ENCODE results near the gene SDK1. TPM values are rescaled to one million over a fixed set of nuclear protein-coding genes. Genes with fewer than 3 reads are reported as not detected.

SDK1 gene
- total and polyA plus RNA-seq, 4 experiments from 2014 or later = 0.06 to 0.26 TPM; not detected in 2

GRCh38 chr7:4020086-4020485 is 719.0 kb downstream of the SDK1 start:
- H3K4me1 ChIP-seq (ENCODE audit: insufficient read depth, low read length) = no peaks in the 10 kb centered on the region
- intact Hi-C loops (cut with micrococcal nuclease) = no loop called here
- ChIA-PET POLR2A (ENCODE audit: partially characterized antibody) (no interaction called here), CTCF (ENCODE audit: partially characterized antibody) (no interaction called here)
- Mint-ChIP-seq H3K27ac (no peak overlapping the region), H3K36me3 (no peaks in the 10 kb centered on the region), H3K4me1 (no peaks in the 10 kb centered on the region), H3K9me3 (peaks cover 2 to 11% (median 6%) of the 10 kb centered on the region in 8 donors), H3K4me3 (no peak overlapping the region), H3K27me3 (peaks cover 0 to 7% of the 10 kb centered on the region in 2 donors)
- no peaks in the 10 kb centered on the region for H3K9me3 ChIP-seq (ENCODE audit: control insufficient read depth in 1 of 2, low read length in 2 of 2)
- no peaks in the 10 kb centered on the region for H3K36me3 ChIP-seq (ENCODE audit: insufficient read depth, low read length)
- H3K27ac ChIP-seq (ENCODE audit: low read depth, low read length) = no peak overlapping the region
- H3K27me3 ChIP-seq (ENCODE audit: insufficient read depth, low read length) = no peaks in the 10 kb centered on the region
- DNase-seq = no peak
- no peak overlapping the region for H3K4me3 ChIP-seq (ENCODE audit: low read length in 2 of 2)

- Histone ChIP-seq H3K27me3 (ENCODE audit: insufficient read depth, low read length) (no peaks in the 10 kb centered on the region), H3K4me1 (ENCODE audit: insufficient read depth, low read length) (no peaks in the 10 kb centered on the region), H3K9me3 (ENCODE audit: control insufficient read depth in 1 of 2, low read length in 2 of 2) (no peaks in the 10 kb centered on the region), H3K36me3 (ENCODE audit: insufficient read depth, low read length) (no peaks in the 10 kb centered on the region), H3K27ac (ENCODE audit: low read depth, low read length) (no peak overlapping the region), H3K4me3 (ENCODE audit: low read length in 2 of 2) (no peak overlapping the region)
- Mint-ChIP-seq H3K27me3 (peaks cover 0 to 5% of the 10 kb centered on the region in 2 donors), H3K4me1 (no peaks in the 10 kb centered on the region), H3K36me3 (no peaks in the 10 kb centered on the region), H3K27ac (no peak overlapping the region), H3K9me3 (peaks cover 2 to 11% (median 6%) of the 10 kb centered on the region in 8 donors), H3K4me3 (no peak overlapping the region)
- no peak for DNase-seq
- CTCF ChIA-PET (ENCODE audit: partially characterized antibody) = no interaction called here
- intact Hi-C loops (cut with micrococcal nuclease) = no loop called here
- POLR2A ChIA-PET (ENCODE audit: partially characterized antibody) = no interaction called here
These were observed 720.4 kb downstream of the SDK1 start for GRCh38 chr7:4021413-4021812.

DNA sequence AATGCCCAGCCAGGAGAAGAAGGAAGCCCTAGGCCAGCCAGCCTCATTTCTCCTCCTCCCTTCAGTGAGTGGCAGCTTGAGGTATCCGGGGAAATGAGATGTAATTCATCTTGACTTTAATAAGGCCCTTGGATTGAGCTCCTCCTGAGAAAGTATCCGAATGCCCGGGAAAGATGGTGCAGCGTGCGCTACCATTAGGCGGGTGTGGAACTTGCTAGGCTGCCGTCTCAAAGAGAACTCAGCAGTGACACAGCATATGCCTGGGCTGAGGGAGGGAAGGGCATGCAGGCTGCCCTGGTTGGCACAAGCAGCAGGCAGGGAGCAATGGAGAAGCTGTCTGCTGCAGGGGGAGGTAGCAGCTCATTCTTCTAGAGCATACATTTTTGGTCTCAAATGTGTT is 721.2 kb downstream of the SDK1 start:
- Histone ChIP-seq H3K4me3 (ENCODE audit: low read length in 2 of 2) (no peak overlapping the region), H3K27ac (ENCODE audit: low read depth, low read length) (no peak overlapping the region), H3K9me3 (ENCODE audit: control insufficient read depth in 1 of 2, low read length in 2 of 2) (no peaks in the 10 kb centered on the region), H3K4me1 (ENCODE audit: insufficient read depth, low read length) (no peaks in the 10 kb centered on the region), H3K27me3 (ENCODE audit: insufficient read depth, low read length) (no peaks in the 10 kb centered on the region), H3K36me3 (ENCODE audit: insufficient read depth, low read length) (no peaks in the 10 kb centered on the region)
- no peak overlapping the region for H3K4me3 Mint-ChIP-seq
- H3K27ac Mint-ChIP-seq = no peak overlapping the region
- peaks cover 2 to 11% (median 6%) of the 10 kb centered on the region in 8 donors for H3K9me3 Mint-ChIP-seq
- POLR2A ChIA-PET (ENCODE audit: partially characterized antibody) = no interaction called here
- DNase-seq = no peak
- H3K4me1 Mint-ChIP-seq = no peaks in the 10 kb centered on the region
- intact Hi-C loops (cut with micrococcal nuclease) = no loop called here
- H3K36me3 Mint-ChIP-seq = no peaks in the 10 kb centered on the region
- CTCF ChIA-PET (ENCODE audit: partially characterized antibody) = interaction anchor here (0.5 kb wide), 1 partner anchor 166 kb away, joined by 4 read pairs; no protein-coding TSS in a partner anchor
- peaks cover 0 to 3% of the 10 kb centered on the region in 2 donors for H3K27me3 Mint-ChIP-seq

GRCh38 chr7:4023502-4023901 is 722.5 kb downstream of the SDK1 start:
- H3K9me3 Mint-ChIP-seq = peaks cover 2 to 8% (median 4%) of the 10 kb centered on the region in 8 donors
- Histone ChIP-seq H3K36me3 (ENCODE audit: insufficient read depth, low read length) (no peaks in the 10 kb centered on the region), H3K4me3 (ENCODE audit: low read length in 2 of 2) (no peak overlapping the region), H3K4me1 (ENCODE audit: insufficient read depth, low read length) (no peaks in the 10 kb centered on the region), H3K9me3 (ENCODE audit: control insufficient read depth in 1 of 2, low read length in 2 of 2) (no peaks in the 10 kb centered on the region), H3K27me3 (ENCODE audit: insufficient read depth, low read length) (no peaks in the 10 kb centered on the region), H3K27ac (ENCODE audit: low read depth, low read length) (no peak overlapping the region)
- no peak overlapping the region for H3K27ac Mint-ChIP-seq
- no peaks in the 10 kb centered on the region for H3K36me3 Mint-ChIP-seq
- POLR2A ChIA-PET (ENCODE audit: partially characterized antibody) = no interaction called here
- H3K4me3 Mint-ChIP-seq = no peak overlapping the region
- no peaks in the 10 kb centered on the region for H3K4me1 Mint-ChIP-seq
- intact Hi-C loops (cut with micrococcal nuclease) = no loop called here
- CTCF ChIA-PET (ENCODE audit: partially characterized antibody) = no interaction called here
- no peak for DNase-seq
- H3K27me3 Mint-ChIP-seq = peaks cover 0 to 4% of the 10 kb centered on the region in 2 donors

GRCh38 chr7:4024133-4024532 is 723.1 kb downstream of the SDK1 start:
- H3K27ac ChIP-seq (ENCODE audit: low read depth, low read length) = no peak overlapping the region
- no peaks in the 10 kb centered on the region for H3K36me3 Mint-ChIP-seq
- no peaks in the 10 kb centered on the region for H3K36me3 ChIP-seq (ENCODE audit: insufficient read depth, low read length)
- H3K4me3 ChIP-seq (ENCODE audit: low read length in 2 of 2) = no peak overlapping the region
- no peaks in the 10 kb centered on the region for H3K9me3 ChIP-seq (ENCODE audit: control insufficient read depth in 1 of 2, low read length in 2 of 2)
- H3K27me3 ChIP-seq (ENCODE audit: insufficient read depth, low read length) = no peaks in the 10 kb centered on the region
- H3K4me1 Mint-ChIP-seq = no peaks in the 10 kb centered on the region
- peaks cover 0 to 6% of the 10 kb centered on the region in 2 donors for H3K27me3 Mint-ChIP-seq
- peaks cover 0 to 4% (median 2%) of the 10 kb centered on the region in 8 donors for H3K9me3 Mint-ChIP-seq
- DNase-seq = no peak
- CTCF ChIA-PET (ENCODE audit: partially characterized antibody) = no interaction called here
- H3K4me3 Mint-ChIP-seq = no peak overlapping the region
- H3K4me1 ChIP-seq (ENCODE audit: insufficient read depth, low read length) = no peaks in the 10 kb centered on the region
- intact Hi-C loops (cut with micrococcal nuclease) = no loop called here
- POLR2A ChIA-PET (ENCODE audit: partially characterized antibody) = no interaction called here
- no peak overlapping the region for H3K27ac Mint-ChIP-seq

DNA sequence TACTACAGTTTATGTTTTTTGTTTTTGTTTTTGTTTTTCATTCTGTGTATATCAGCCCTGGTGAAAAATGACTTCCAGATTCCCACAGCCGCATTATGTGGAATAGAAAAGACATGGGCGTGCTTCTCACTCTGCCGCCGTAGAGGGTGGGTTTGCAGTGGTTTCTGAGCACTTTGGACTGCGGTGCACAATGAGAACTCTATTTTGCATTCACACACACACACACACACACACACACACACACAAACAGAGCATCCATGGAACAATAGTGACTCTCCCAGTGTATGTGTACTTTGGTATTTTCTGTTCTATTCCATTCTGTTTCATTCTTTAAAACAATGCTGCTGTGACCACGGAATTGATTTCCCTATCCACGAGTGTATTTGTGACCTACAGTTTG is 723.8 kb downstream of the SDK1 start:
- H3K4me3 ChIP-seq (ENCODE audit: low read length in 2 of 2) = no peak overlapping the region
- no peaks in the 10 kb centered on the region for H3K4me1 ChIP-seq (ENCODE audit: insufficient read depth, low read length)
- no peaks in the 10 kb centered on the region for H3K36me3 ChIP-seq (ENCODE audit: insufficient read depth, low read length)
- no peak overlapping the region for H3K4me3 Mint-ChIP-seq
- H3K4me1 Mint-ChIP-seq = no peaks in the 10 kb centered on the region
- no peak overlapping the region for H3K27ac Mint-ChIP-seq
- ChIA-PET POLR2A (ENCODE audit: partially characterized antibody) (no interaction called here), CTCF (ENCODE audit: partially characterized antibody) (no interaction called here)
- no peaks in the 10 kb centered on the region for H3K9me3 ChIP-seq (ENCODE audit: control insufficient read depth in 1 of 2, low read length in 2 of 2)
- intact Hi-C loops (cut with micrococcal nuclease) = no loop called here
- peaks cover 3 to 6% of the 10 kb centered on the region in 2 donors for H3K27me3 Mint-ChIP-seq
- no peaks in the 10 kb centered on the region for H3K36me3 Mint-ChIP-seq
- no peak for DNase-seq
- H3K27me3 ChIP-seq (ENCODE audit: insufficient read depth, low read length) = no peaks in the 10 kb centered on the region
- H3K9me3 Mint-ChIP-seq = peaks cover 0 to 4% (median 0%) of the 10 kb centered on the region in 8 donors
- no peak overlapping the region for H3K27ac ChIP-seq (ENCODE audit: low read depth, low read length)

- no peak overlapping the region for H3K4me3 ChIP-seq (ENCODE audit: low read length in 2 of 2)
- H3K27me3 Mint-ChIP-seq = peaks cover 3 to 6% of the 10 kb centered on the region in 2 donors
- H3K27ac Mint-ChIP-seq = no peak overlapping the region
- intact Hi-C loops (cut with micrococcal nuclease) = no loop called here
- H3K4me1 Mint-ChIP-seq = no peaks in the 10 kb centered on the region
- H3K9me3 ChIP-seq (ENCODE audit: control insufficient read depth in 1 of 2, low read length in 2 of 2) = no peaks in the 10 kb centered on the region
- H3K27ac ChIP-seq (ENCODE audit: low read depth, low read length) = no peak overlapping the region
- no peaks in the 10 kb centered on the region for H3K4me1 ChIP-seq (ENCODE audit: insufficient read depth, low read length)
- no peak for DNase-seq
- H3K27me3 ChIP-seq (ENCODE audit: insufficient read depth, low read length) = no peaks in the 10 kb centered on the region
- POLR2A ChIA-PET (ENCODE audit: partially characterized antibody) = no interaction called here
- H3K36me3 ChIP-seq (ENCODE audit: insufficient read depth, low read length) = no peaks in the 10 kb centered on the region
- H3K4me3 Mint-ChIP-seq = no peak overlapping the region
- no peaks in the 10 kb centered on the region for H3K36me3 Mint-ChIP-seq
- peaks cover 0 to 3% (median 0%) of the 10 kb centered on the region in 8 donors for H3K9me3 Mint-ChIP-seq
- CTCF ChIA-PET (ENCODE audit: partially characterized antibody) = no interaction called here
These were observed 724.2 kb downstream of the SDK1 start for GRCh38 chr7:4025210-4025609.

Measured in CD4-positive, alpha-beta memory T cell (primary cell).